Upper lobe of left lung (tissue), 6 donors: ENCODE data around the gene SPEF1. TPM values are rescaled to one million over a fixed set of nuclear protein-coding genes. Genes with fewer than 3 reads are reported as not detected.
A peak's percentile ranks its signal among the peaks of the same experiment; 100 is the strongest.

Experiments
- ATAC-seq, 2 donors: fragments of 200-7000 bp; cut with Tn5 transposase; one replicate each; pipeline ENCODE4 v1.9.1; 2022; ENCODE audit warnings: mild to moderate bottlenecking in 2 of 2, moderate library complexity in 2 of 2; ENCODE audit not compliant: low FRiP score in 2 of 2
- DNase-seq, 2 donors: peaks; one replicate each; pipeline ENCODE4 v3.0.0-alpha.2; 2019 to 2020
- H3K27ac ChIP-seq, 4 donors: fragments of 200-600 bp; sonication (generic); one replicate each; pipeline ENCODE4 v1.5.1; 2016 to 2019
- H3K27me3 ChIP-seq, 4 donors: fragments of 200-600 bp; sonication (generic); one replicate each; pipeline ENCODE4 v1.5.1; 2017 to 2019
- H3K36me3 ChIP-seq, 4 donors: fragments of 200-600 bp; sonication (generic); one replicate each; pipeline ENCODE4 v1.5.1; 2016 to 2019
- H3K4me1 ChIP-seq, 4 donors: fragments of 200-600 bp; sonication (generic); one replicate each; pipeline ENCODE4 v1.5.1; 2018 to 2019
- H3K4me3 ChIP-seq, 4 donors: fragments of 200-600 bp; sonication (generic); one replicate each; pipeline ENCODE4 v1.5.1; 2017 to 2019; ENCODE audit warnings: mild to moderate bottlenecking in 2 of 4, moderate library complexity in 1 of 4
- H3K9me3 ChIP-seq, 4 donors: fragments of 200-600 bp; sonication (generic); one replicate each; pipeline ENCODE4 v1.5.1; 2018 to 2019
- CTCF ChIP-seq, 6 experiments: fragments of 450-650 bp in 4 of 6; fragments of 200-600 bp in 2 of 6; sonication (generic) in 2 of 6; IDR thresholded peaks; one replicate each; pipeline ENCODE4 v1.5.1; 2016 to 2019; ENCODE audit warnings: antibody characterized with exemption in 6 of 6
- EP300 ChIP-seq, 4 donors: sonication (generic); formaldehyde crosslinking; IDR thresholded peaks; one replicate each; pipeline ENCODE4 v1.5.1; 2017; ENCODE audit warnings: antibody characterized with exemption in 4 of 4, control low read depth in 2 of 4
- POLR2A ChIP-seq, 4 donors: fragments of 450-650 bp; IDR thresholded peaks; one replicate each; pipeline ENCODE4 v1.5.1; 2016 to 2017; ENCODE audit warnings: antibody characterized with exemption in 4 of 4, mild to moderate bottlenecking in 2 of 4
- POLR2AphosphoS5 ChIP-seq, 2 donors: sonication (generic); formaldehyde crosslinking; IDR thresholded peaks; one replicate each; pipeline ENCODE4 v1.5.1; 2017; ENCODE audit warnings: antibody characterized with exemption in 2 of 2
- WGBS, 2 donors: methylation state at CpG; one replicate each; pipeline ENCODE4 v1.1.5; 2017 to 2018; 5-methylcytosine and 5-hydroxymethylcytosine counted together
- total RNA-seq, 6 donors: library from RNA; depleted of rRNA in 4 of 6; stranded (reverse); fragments of >200 nt in 4 of 6; gene quantifications; one replicate each; pipeline versions ENCODE4 v1.1.0 to v1.2.1, GENCODE V29; 2016 to 2021
- donor health status: DM: no; HTN: no; CAD: no; lungs with moderate emphysema.
- donor health status: DM: no; HTN: yes; CAD: no; lungs with severe emphysema.

SPEF1 gene
- total RNA-seq, 6 donors from 2014 or later, result 0.34 to 15.1 (median 5.4) TPM

DNA sequence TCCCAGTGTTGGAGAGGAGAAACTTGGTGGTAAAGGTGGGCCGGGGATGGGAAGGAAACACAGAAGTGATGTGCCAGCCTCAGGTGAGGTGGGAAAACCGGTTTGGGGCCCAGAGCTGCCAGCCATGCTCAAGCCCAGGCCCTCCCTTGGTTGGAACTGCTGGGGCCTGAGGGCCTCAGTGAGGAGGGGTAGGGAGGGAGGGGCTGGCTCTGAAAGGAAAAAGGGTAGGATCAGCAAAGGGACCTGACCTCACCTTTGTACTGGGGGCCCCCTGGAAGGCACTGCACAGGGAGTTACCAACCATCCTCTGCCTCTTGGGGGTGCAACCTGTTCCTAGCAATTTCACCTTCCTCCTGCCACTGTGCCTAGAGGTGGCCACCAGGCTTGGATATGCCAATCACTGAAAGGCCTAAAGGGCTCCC is 1.8 kb upstream of the SPEF1 start:
- Histone ChIP-seq H3K4me1 (peaks cover 52 to 72% (median 62%) of the 10 kb centered on the region in 4 donors), H3K27ac (peak overlapping the region in 3 of 4 donors; percentile 0 to 62 (median 48))
- WGBS, 2 donors, result 53 to 66% methylated on average over 2 of the region's 2 CpGs

DNA sequence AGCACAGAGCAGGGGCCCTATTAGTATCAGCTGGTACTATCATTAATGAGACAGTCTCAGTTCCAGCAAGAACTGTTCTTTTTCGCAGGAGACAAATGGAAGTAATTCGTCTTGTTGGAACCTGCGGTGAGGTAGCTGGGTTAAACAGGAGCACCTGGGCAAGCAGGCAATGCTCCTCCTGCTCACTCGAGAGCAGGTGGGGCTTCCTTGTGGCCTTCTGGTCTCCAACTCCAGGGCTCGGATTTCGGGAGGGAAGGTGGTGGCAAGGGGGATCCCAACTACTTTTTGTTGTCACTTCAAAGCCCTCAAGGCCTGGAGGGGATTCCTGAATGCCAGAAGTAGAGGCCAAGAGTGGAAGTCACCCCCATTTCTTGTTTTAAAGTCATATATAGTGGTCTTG is 1.3 kb upstream of the SPEF1 start:
- 55 to 67% methylated on average over 2 to 6 of the region's 6 CpGs for WGBS, 2 donors
- Histone ChIP-seq H3K27ac (peak overlapping the region in 3 of 4 donors; percentile 0 to 62 (median 48)), H3K27me3 (no peaks in the 10 kb centered on the region), H3K4me1 (peaks cover 55 to 72% (median 66%) of the 10 kb centered on the region in 4 donors), H3K36me3 (peaks cover 0 to 18% (median 0%) of the 10 kb centered on the region in 4 donors), H3K4me3 (no peak overlapping the region), H3K9me3 (no peaks in the 10 kb centered on the region)
- ATAC-seq, result no peak
- no peak for DNase-seq
- TF ChIP-seq CTCF (IDR thresholded peaks at IDR 0.05) (no peak), EP300 (IDR thresholded peaks at IDR 0.05) (no peak), POLR2AphosphoS5 (IDR thresholded peaks at IDR 0.05) (no peak), POLR2A (IDR thresholded peaks at IDR 0.05) (no peak)

More for the DNA sequence above, 1.8 kb upstream of the SPEF1 start:
- H3K9me3 ChIP-seq, result no peaks in the 10 kb centered on the region
- H3K36me3 ChIP-seq, result peaks cover 0 to 18% (median 0%) of the 10 kb centered on the region in 4 donors
- TF ChIP-seq POLR2A (IDR thresholded peaks at IDR 0.05) (no peak), CTCF (IDR thresholded peaks at IDR 0.05) (no peak), POLR2AphosphoS5 (IDR thresholded peaks at IDR 0.05) (no peak), EP300 (IDR thresholded peaks at IDR 0.05) (no peak)
- no peak for DNase-seq
- no peak for ATAC-seq
- no peaks in the 10 kb centered on the region for H3K27me3 ChIP-seq
- no peak overlapping the region for H3K4me3 ChIP-seq

GRCh38 chr20:3778976-3779375 is 2.3 kb downstream of the SPEF1 start:
- H3K4me1 ChIP-seq, result peaks cover 29 to 50% (median 44%) of the 10 kb centered on the region in 4 donors
- no peak overlapping the region for H3K27ac ChIP-seq
- H3K9me3 ChIP-seq, result no peaks in the 10 kb centered on the region
- H3K27me3 ChIP-seq, result no peaks in the 10 kb centered on the region
- no peak overlapping the region for H3K4me3 ChIP-seq
- DNase-seq (peak in 1 of 2 donors; percentile 56), ATAC-seq (no peak)
- WGBS, 2 donors, result 44 to 46% methylated on average over 16 to 18 of the region's 18 CpGs
- peaks cover 0 to 10% (median 0%) of the 10 kb centered on the region in 4 donors for H3K36me3 ChIP-seq
- TF ChIP-seq POLR2AphosphoS5 (IDR thresholded peaks at IDR 0.05) (no peak), POLR2A (IDR thresholded peaks at IDR 0.05) (no peak), EP300 (IDR thresholded peaks at IDR 0.05) (no peak), CTCF (IDR thresholded peaks at IDR 0.05) (no peak)

DNA sequence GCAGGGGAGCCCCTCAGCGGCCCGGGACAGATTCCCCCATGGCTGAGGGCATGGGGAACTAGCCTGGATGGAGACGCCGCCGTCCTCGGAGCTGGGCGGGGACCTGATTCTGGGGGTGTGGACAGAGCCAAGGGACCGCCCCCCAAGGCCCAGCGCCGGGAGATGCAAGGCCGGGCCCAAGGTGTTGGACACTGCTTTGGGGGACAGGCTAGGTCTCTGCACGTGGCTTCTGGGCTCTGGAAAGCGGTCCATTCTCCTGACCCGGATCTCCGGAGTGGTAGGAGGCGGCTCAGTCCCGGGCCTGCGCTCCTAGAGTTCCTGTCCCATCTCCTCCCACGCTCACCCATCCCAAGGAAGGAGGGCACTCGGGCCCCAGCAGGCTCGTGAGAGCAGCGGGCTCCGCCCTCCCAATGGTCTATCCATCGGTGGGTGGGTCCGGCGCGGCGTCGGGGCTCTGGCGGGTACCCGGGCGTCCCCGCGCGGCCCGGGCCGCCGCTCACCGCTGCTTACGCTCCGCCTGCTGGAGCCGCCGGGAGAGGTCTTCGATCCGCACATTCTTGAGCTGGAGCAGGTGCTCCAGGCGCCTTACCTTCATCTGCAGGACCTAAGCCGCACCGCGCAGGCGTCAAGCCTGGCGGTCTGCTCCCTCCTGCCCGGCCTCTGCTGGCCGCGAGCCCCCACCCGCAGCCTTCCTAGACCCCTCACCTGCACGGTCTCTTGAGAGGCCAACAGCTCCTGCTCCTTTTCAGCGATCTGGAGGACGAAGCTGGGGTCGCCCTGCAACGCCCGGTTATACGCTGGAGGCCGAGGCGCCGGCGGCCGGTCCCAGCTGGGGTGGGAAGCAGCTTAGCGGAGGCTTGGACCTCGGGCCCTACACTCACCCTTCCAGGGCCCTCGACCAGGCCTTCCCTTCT is 3.3 kb downstream of the SPEF1 start:
- ATAC-seq (peak; percentile 79 to 85), DNase-seq (peak; percentile 82 to 92)
- TF ChIP-seq POLR2AphosphoS5 (IDR thresholded peaks at IDR 0.05) (no peak), CTCF (IDR thresholded peaks at IDR 0.05) (peak in 2 of 6 experiments; percentile 16 to 22), EP300 (IDR thresholded peaks at IDR 0.05) (no peak)
- no peaks in the 10 kb centered on the region for H3K27me3 ChIP-seq
- peak overlapping the region in 2 of 4 donors; percentile 11 to 30 for H3K27ac ChIP-seq
- H3K4me1 ChIP-seq, result peaks cover 19 to 39% (median 35%) of the 10 kb centered on the region in 4 donors
- peaks cover 0 to 3% (median 0%) of the 10 kb centered on the region in 4 donors for H3K36me3 ChIP-seq
- no peaks in the 10 kb centered on the region for H3K9me3 ChIP-seq
- WGBS, 2 donors, result 0 to 5% methylated on average over 9 to 50 of the region's 70 CpGs
- peak overlapping the region; percentile 47 to 62 (median 52) for H3K4me3 ChIP-seq
